Testis (tissue), 3 donors: ENCODE data around the gene NTM. TPM values are rescaled to one million over a fixed set of nuclear protein-coding genes. Genes with fewer than 3 reads are reported as not detected.

ENCODE experiments used
- DNase-seq: peaks from one replicate; pipeline ENCODE4 v3.0.0-alpha.2; 2019
- H3K27ac ChIP-seq, 2 donors: fragments of 200-600 bp; sonication (generic); one replicate each; pipeline ENCODE4 v1.5.1; 2019
- H3K27me3 ChIP-seq: fragments of 200-600 bp; sonication (generic); one replicate; pipeline ENCODE4 v1.5.1; 2019
- H3K36me3 ChIP-seq: fragments of 200-600 bp; sonication (generic); one replicate; pipeline ENCODE4 v1.5.1; 2017; ENCODE audit warnings: low read depth; ENCODE audit errors: missing control alignments
- H3K4me1 ChIP-seq: fragments of 200-600 bp; sonication (generic); one replicate; pipeline ENCODE4 v1.5.1; 2019
- H3K4me3 ChIP-seq, 2 donors: fragments of 200-600 bp; sonication (generic); one replicate each; pipeline ENCODE4 v1.5.1; 2017 to 2019
- H3K9me3 ChIP-seq: fragments of 200-600 bp; sonication (generic); one replicate; pipeline ENCODE4 v1.5.1; 2017
- POLR2A ChIP-seq: fragments of 450-650 bp; IDR thresholded peaks from one replicate; pipeline ENCODE4 v1.6.1; 2017; ENCODE audit warnings: antibody characterized with exemption, mild to moderate bottlenecking, moderate library complexity
- WGBS, 2 donors: methylation state at CpG; one replicate each; pipeline ENCODE4 v1.1.5; 2018; 5-methylcytosine and 5-hydroxymethylcytosine counted together
- intact Hi-C: fragments of 100-400 bp; cut with DNase I; formaldehyde crosslinking; loops from one replicate; pipeline ENCODE4 v1.15.1; 2023; ENCODE audit warnings: low total_unique reads
- polyA plus RNA-seq: library from polyadenylated mRNA; stranded (reverse); fragments of 350-450 nt; fragmentation: Illumina TruSeq; extraction: RNeasy Lipid Tissue Mini Kit (QIAGEN cat#74804); gene quantifications from one replicate; pipeline ENCODE4 v1.2.3, GENCODE V29; 2014; ENCODE audit warnings: low read depth, low replicate concordance; ENCODE audit not compliant: insufficient read depth
- total RNA-seq, 2 donors: library from RNA; depleted of rRNA; stranded (reverse); fragments of >200 nt; gene quantifications; one replicate each; pipeline ENCODE4 v1.2.3, GENCODE V29; 2016
- TF ChIP-seq, protein P1 (sequence below), 3 experiments: fragments of 450-650 bp in 2 of 3; fragments of 200-600 bp in 1 of 3; sonication (generic) in 1 of 3; IDR thresholded peaks; one replicate each; pipeline ENCODE4 v1.5.1; 2016 to 2019; ENCODE audit warnings: antibody characterized with exemption in 3 of 3, mild to moderate bottlenecking in 2 of 3, moderate library complexity in 1 of 3

Gene NTM
- total and polyA plus RNA-seq, 3 donors from 2014 or later: 1.7 to 4.5 (median 1.8) TPM

DNA sequence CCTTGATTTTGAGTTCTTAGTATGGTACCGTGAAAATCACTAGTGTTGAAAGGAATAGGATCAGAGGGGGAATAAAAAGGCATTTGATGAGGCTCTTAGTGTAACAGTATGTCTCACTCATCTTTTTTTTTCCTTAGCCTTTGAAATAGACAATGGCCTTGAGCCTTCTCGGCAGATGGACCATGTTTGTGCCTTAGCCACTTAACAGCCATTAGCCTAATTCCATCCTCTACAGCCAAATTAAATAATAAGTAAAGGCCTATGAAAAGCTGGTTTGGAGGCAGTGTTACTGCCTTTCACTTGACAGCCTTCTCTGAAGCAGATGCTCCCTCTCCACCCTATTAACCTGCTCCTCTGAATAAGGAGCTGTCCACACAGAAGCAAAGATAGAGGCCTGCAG is 580.7 kb downstream of the NTM start:
- Histone ChIP-seq H3K27ac (no peak overlapping the region), H3K9me3 (no peaks in the 10 kb centered on the region), H3K4me3 (no peak overlapping the region), H3K27me3 (no peaks in the 10 kb centered on the region), H3K36me3 (no peaks in the 10 kb centered on the region), H3K4me1 (no peaks in the 10 kb centered on the region)
- 69 to 78% methylated on average over 2 of the region's 2 CpGs for WGBS, 2 donors
- DNase-seq: no peak
- intact Hi-C loops: no loop called here
- TF ChIP-seq POLR2A: no peak
- TF ChIP-seq, protein P1, sequence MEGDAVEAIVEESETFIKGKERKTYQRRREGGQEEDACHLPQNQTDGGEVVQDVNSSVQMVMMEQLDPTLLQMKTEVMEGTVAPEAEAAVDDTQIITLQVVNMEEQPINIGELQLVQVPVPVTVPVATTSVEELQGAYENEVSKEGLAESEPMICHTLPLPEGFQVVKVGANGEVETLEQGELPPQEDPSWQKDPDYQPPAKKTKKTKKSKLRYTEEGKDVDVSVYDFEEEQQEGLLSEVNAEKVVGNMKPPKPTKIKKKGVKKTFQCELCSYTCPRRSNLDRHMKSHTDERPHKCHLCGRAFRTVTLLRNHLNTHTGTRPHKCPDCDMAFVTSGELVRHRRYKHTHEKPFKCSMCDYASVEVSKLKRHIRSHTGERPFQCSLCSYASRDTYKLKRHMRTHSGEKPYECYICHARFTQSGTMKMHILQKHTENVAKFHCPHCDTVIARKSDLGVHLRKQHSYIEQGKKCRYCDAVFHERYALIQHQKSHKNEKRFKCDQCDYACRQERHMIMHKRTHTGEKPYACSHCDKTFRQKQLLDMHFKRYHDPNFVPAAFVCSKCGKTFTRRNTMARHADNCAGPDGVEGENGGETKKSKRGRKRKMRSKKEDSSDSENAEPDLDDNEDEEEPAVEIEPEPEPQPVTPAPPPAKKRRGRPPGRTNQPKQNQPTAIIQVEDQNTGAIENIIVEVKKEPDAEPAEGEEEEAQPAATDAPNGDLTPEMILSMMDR (IDR thresholded peaks at IDR 0.05): no peak

DNA sequence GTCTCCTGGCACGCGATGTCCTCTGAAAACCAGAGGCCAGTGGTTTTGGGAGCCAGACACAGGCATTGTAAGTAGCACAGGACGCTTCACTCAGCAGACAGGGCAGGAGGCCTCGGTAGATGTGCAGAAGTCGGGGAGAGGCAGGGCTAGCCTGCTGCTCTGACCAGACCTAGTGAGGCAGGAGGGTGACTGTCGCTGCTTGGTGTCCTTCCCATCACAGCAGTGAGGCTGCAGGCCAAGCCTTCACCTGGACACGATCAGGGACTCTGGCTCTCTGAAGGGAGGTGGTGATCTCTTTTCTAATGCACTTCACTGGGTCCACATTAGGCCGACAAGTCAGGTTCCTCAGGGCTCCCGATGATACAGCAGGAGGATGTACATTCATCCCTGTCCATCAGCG is 583.7 kb downstream of the NTM start:
- 88 to 90% methylated on average over 10 of the region's 10 CpGs for WGBS, 2 donors
- intact Hi-C loops: no loop called here
- no peak for DNase-seq

DNA sequence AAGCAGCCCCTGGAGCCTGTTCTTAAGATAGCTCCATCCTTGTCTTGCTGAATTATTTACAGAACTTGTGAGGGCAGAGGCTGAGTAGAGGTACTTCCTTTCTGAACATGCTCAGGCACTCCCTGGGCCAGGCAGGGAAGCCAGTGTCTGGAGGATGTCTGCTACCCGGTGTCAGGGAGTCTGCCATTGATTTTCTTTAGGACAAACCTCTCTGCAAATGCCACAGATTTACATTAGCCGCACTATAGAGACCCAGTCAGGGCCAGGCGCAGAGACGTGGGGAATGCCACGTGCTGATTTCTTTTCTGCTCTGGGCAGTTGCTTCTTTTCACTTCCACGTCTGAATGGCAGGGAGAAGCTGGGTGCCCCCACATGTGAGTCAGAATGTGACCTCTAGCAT is 585.5 kb downstream of the NTM start:
- Histone ChIP-seq H3K4me1 (no peaks in the 10 kb centered on the region), H3K36me3 (no peaks in the 10 kb centered on the region), H3K9me3 (no peaks in the 10 kb centered on the region), H3K27ac (no peak overlapping the region), H3K27me3 (no peaks in the 10 kb centered on the region), H3K4me3 (no peak overlapping the region)
- 57 to 72% methylated on average over 5 to 6 of the region's 6 CpGs for WGBS, 2 donors
- intact Hi-C loops: no loop called here
- no peak for DNase-seq
- TF ChIP-seq, protein P1 (IDR thresholded peaks at IDR 0.05): no peak
- TF ChIP-seq POLR2A: no peak

More for the DNA sequence above, 583.7 kb downstream of the NTM start:
- no peaks in the 10 kb centered on the region for H3K4me1 ChIP-seq
- no peak for TF ChIP-seq POLR2A
- TF ChIP-seq, protein P1 (IDR thresholded peaks at IDR 0.05): no peak
- H3K27ac ChIP-seq: no peak overlapping the region
- H3K9me3 ChIP-seq: no peaks in the 10 kb centered on the region
- H3K27me3 ChIP-seq: no peaks in the 10 kb centered on the region
- H3K4me3 ChIP-seq: no peak overlapping the region
- H3K36me3 ChIP-seq: no peaks in the 10 kb centered on the region

DNA sequence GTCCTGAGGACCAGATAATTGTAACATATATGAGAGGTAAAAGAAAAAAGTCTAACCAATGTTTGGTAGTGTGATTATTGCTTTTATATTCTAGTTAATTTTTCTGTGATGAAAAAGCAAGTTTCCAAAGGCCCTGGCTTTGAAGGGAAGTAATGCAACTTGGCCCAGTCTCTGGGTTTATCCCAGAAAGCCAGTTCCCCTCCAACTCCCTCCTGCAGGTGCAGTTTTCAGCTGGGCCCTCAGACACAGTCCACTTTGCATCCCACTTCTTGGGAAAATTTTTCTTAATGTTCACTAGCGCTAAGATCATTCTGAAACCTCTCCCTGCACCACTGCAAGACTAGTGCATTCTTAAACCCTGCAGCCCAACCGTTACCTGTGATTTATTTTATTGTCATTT is 586.8 kb downstream of the NTM start:
- no peak overlapping the region for H3K4me3 ChIP-seq
- H3K36me3 ChIP-seq: no peaks in the 10 kb centered on the region
- no peaks in the 10 kb centered on the region for H3K27me3 ChIP-seq
- TF ChIP-seq, protein P1 (IDR thresholded peaks at IDR 0.05): no peak
- no peak for TF ChIP-seq POLR2A
- intact Hi-C loops: no loop called here
- no peaks in the 10 kb centered on the region for H3K4me1 ChIP-seq
- DNase-seq: no peak
- H3K27ac ChIP-seq: no peak overlapping the region
- 72 to 85% methylated on average over 2 of the region's 2 CpGs for WGBS, 2 donors
- H3K9me3 ChIP-seq: no peaks in the 10 kb centered on the region

DNA sequence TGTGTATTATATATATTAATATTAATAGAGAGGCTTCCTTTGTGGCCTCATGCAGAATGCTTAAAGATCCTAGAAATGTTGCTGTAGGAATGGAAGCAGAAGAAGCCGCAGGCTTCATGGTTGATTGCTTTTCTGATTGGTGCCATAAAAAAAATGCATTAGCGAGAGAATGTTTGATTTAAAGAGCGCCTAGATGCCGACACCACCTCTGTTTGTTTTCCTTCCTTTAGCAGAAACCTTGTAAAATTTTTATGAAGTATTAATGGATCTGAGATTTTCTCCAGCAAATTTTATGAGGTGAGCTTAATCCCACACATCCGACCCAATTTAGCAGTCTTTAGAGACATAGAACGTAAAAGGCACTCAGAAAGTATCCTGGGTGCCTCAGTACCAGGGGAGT is 587.5 kb downstream of the NTM start:
- Histone ChIP-seq H3K27me3 (no peaks in the 10 kb centered on the region), H3K4me1 (no peaks in the 10 kb centered on the region), H3K27ac (no peak overlapping the region), H3K9me3 (no peaks in the 10 kb centered on the region), H3K36me3 (no peaks in the 10 kb centered on the region), H3K4me3 (no peak overlapping the region)
- intact Hi-C loops: no loop called here
- DNase-seq: no peak
- WGBS, 2 donors: 84 to 86% methylated on average over 6 of the region's 6 CpGs
- no peak for TF ChIP-seq POLR2A
- TF ChIP-seq, protein P1 (IDR thresholded peaks at IDR 0.05): no peak
